Activated effector memory CD4-positive, alpha-beta T cell treated with anti-CD3 and anti-CD28 coated beads, Interleukin-2, amount 50 U/mL, for 16 hours (primary cell): ENCODE results near the gene STARD7.
A peak's percentile ranks its signal among the peaks of the same experiment; 100 is the strongest.

Source experiments
- DNase-seq: peaks from one replicate; pipeline ENCODE4 v3.0.0-alpha.2; 2020

STARD7 gene

GRCh38 chr2:96195410-96196066 lies 13.1 kb downstream of the STARD7 start:
- no peak for DNase-seq

GRCh38 chr2:96191937-96192670 lies 16.5 kb downstream of the STARD7 start:
- DNase-seq: no peak

GRCh38 chr2:96188821-96189526 lies 19.7 kb downstream of the STARD7 start:
- no peak for DNase-seq

GRCh38 chr2:96186562-96186961 lies 22.1 kb downstream of the STARD7 start:
- no peak for DNase-seq

GRCh38 chr2:96185516-96185915 lies 23.1 kb downstream of the STARD7 start:
- no peak for DNase-seq

- DNase-seq: no peak
Observed at GRCh38 chr2:96184989-96185388, 23.6 kb downstream of the STARD7 start.

GRCh38 chr2:96184188-96184587 lies 24.4 kb downstream of the STARD7 start:
- DNase-seq: no peak

GRCh38 chr2:96181529-96181928 lies 27.1 kb downstream of the STARD7 start:
- DNase-seq: no peak

GRCh38 chr2:96180521-96180920 lies 28.1 kb downstream of the STARD7 start:
- no peak for DNase-seq

GRCh38 chr2:96180002-96180401 lies 28.6 kb downstream of the STARD7 start:
- no peak for DNase-seq

GRCh38 chr2:96176661-96177060 lies 32.0 kb downstream of the STARD7 start:
- no peak for DNase-seq

- DNase-seq: no peak
Observed at GRCh38 chr2:96175951-96176350, 32.7 kb downstream of the STARD7 start.

- peak; percentile 93 for DNase-seq
Observed at GRCh38 chr2:96174251-96175144, 34.1 kb downstream of the STARD7 start.

- DNase-seq: no peak
Observed at GRCh38 chr2:96171831-96172230, 36.8 kb downstream of the STARD7 start.

GRCh38 chr2:96170626-96171025 lies 38.0 kb downstream of the STARD7 start:
- no peak for DNase-seq

GRCh38 chr2:96169868-96170507 lies 38.6 kb downstream of the STARD7 start:
- DNase-seq: no peak

- no peak for DNase-seq
Observed at GRCh38 chr2:96167407-96168013, 41.1 kb downstream of the STARD7 start.

- peak; percentile 81 for DNase-seq
Observed at GRCh38 chr2:96164459-96165184, 44.0 kb downstream of the STARD7 start.

GRCh38 chr2:96163768-96164429 lies 44.7 kb downstream of the STARD7 start:
- peak; percentile 88 for DNase-seq

GRCh38 chr2:96163415-96163767 lies 45.2 kb downstream of the STARD7 start:
- no peak for DNase-seq

GRCh38 chr2:96161898-96162297 lies 46.7 kb downstream of the STARD7 start:
- no peak for DNase-seq
